HG03520 (cell line): ENCODE data around the gene DCHS2.

Source experiments
- ATAC-seq: cut with Tn5 transposase; IDR thresholded peaks from one replicate; pipeline ENCODE4 v1.9.1; 2021; ENCODE audit warnings: mild to moderate bottlenecking, moderate library complexity; ENCODE audit not compliant: unreplicated experiment

DCHS2 gene, protein sequence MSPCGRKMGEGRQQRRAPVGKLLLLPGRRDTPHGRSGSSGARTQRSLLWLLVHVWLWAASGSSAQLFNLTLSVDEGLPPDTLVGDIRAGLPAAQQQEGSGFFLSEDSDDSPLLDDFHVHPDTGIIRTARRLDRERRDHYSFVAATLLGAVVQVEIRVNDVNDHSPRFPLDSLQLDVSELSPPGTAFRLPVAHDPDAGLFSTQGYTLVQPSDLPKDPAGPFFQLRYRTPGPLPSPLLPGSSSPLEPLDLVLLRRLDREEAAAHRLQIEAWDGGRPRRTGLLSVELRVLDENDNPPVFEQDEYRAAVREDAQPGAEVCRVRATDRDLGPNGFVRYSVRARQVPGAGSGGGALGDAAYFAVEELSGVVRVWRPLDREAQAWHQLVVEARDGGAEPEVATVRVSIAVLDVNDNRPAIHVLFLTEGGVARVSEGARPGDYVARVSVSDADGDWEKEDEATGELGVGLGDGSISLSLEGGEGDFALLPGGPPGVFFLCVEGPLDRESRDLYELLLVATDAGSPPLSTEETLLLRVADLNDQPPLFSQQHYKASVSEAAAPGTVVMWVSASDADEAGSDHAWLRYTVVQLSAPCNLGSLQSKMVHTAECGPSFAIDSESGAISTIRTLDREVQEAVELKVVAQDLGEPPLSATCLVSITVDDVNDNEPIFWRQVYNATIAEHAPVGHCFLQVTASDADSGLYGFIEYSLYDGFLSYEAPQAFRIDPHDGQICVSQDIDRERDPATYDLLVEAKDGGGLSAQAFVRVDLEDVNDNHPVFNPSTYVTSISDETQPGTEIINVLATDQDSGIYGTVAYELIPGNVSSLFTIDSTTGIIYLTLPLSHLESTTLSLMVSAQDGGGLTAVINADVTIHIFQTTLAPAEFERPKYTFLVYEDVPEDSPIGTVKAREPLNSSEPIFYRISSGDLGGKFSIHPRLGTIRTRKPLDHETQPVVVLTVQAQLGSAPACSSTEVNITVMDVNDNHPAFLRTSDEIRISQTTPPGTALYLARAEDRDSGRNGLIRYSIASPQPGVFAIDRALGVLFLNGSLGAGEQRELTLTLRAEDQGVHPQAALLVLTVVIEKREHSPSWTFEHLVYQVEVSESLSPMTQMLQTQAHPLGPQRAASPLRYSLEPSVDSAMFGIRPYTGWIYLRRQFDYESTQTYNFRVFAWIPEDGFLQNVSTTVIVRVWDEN (N-terminal part only)

DNA sequence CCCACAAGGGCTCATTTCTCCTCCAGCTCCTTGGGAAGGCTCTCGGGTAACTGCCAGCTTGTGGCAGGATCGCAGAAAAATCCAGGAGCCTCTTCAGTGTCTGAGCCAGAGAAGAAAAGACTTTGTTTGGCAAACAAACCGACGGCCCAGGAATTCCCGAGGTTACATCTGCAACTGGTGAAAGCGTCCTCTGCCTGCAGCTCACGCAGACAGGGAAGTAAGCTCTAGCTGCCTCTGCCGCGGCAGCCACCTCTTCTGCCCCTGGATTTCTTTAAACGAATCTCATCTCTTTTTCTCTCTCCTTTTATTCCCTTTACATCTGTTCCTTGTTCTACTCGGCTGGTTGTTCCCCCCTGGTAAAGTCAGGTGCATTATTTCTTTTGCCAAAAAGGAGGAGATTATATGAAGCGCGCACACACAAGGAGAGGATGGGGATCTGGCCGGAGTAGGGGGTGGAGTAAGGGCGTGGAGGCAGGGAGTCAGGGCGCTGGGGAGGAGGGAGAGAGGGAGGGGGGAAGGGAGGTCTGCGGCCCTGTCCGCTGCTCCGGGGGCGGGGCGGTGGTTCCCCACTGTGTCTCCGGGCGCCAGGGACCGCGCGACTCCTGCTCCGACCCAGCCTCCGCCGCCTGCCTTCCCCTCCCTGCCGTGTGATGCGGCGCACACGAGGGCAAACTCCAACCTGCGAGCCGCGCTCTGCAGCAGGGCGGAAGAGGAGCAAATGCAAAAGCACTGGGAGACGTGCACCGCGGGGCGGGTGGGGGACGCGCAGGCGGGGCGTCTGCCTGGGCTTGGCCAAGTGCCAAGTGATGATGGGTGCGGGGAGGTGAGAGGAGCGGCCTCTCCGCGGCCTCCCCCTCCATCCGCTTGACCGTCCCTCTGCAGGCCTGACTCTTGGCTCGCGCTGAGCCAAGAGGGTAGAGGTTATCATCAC is at the start of gene DCHS2:
DCHS2 (minus strand) TSS at position 459 of the 931 bp plus-strand sequence; CDS start at position 15, 444 bp downstream.
- peak; percentile 54 for ATAC-seq

DNA sequence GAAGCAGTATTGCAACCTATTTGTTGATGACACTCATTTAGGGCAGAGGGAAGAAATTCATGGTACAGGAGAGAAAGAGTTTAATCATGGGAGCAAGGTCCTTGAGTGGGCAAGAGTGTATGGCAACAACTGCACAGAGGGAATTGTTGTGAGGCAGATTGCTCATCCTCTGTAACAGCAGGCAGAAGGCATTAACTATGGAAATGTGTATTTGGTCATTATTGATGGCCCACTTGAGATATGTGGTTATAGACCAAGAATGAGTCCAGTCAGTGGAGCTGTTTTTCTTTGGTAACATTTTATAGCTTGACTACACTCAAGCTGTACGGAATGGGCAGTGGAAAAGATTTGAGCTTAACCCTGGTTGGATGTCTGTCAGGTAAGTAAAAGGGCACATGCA is 42.7 kb upstream of the DCHS2 start:
- no peak for ATAC-seq

DNA sequence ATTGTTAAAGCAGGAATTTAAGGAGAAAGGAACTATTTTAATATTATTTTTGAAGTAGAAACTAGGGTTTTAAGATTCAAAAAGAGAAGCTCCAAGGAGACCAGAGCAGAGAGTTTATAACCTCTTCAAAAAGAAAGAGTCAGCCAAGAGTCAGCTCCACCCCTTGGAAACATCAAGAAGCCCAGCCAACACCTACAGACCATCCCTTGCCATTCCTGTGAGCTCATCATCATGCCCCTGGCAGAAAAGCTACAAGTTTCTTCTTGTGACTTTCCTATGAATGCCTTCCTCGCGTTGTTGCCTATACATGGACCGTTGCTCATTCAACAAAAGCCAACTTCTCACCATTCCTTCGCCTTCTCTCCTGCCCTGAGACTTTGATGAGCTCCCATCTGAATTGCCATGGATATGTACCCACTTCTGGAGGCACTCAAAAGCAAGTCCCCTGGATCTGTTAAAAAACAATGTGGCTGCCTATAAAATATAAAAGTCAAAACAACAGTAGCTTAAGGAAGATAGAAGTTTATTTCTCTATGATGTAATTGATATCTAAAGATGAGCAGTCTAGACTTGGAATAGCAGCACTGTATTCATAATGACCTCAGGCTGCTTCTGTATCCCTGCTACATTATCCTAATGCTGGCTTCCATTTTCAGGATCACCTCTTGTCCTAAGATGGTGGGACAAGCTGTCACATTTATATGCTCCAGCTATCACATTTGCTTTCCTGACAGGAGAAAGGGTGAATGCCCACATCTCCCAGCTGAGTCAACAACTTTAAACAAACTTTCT is 38.3 kb upstream of the DCHS2 start:
- ATAC-seq: no peak

DNA sequence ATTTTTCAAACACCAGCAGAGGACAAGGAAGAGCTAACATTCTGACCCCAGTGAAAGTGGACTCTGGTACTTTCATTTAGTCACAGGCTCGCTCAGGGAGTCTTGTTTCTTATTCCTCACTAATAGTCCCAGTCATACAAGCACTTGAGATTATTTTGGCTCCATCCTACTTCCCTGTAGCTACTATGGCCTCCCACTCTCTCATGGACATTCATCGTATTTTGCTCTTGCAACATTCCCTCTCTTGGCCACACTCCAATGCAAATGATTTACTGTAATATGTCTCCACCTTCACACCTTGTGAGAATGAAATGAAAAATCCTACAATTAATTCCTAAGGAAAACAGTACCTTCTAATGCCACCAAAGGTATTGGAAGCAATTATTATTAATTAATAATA is 37.3 kb upstream of the DCHS2 start:
- no peak for ATAC-seq

DNA sequence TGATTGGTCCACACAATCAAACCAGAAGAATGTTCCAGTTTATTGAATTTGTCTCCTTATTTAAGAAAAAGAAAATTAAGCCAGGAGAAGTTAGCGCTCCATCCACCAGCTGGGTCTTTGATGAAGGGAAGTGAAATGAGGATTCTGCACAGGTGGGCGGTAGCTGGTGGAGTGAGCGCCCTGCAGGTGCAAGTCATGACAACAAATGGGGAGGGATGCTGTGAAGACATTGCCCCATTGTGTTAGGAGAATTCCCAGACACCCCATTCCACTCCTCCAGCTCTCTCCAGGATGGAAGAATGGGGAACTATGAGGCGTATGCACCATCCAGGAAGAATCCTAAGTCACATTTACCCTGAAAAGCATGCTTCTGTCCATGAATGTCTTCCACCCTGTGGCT is 35.7 kb upstream of the DCHS2 start:
- ATAC-seq: no peak

DNA sequence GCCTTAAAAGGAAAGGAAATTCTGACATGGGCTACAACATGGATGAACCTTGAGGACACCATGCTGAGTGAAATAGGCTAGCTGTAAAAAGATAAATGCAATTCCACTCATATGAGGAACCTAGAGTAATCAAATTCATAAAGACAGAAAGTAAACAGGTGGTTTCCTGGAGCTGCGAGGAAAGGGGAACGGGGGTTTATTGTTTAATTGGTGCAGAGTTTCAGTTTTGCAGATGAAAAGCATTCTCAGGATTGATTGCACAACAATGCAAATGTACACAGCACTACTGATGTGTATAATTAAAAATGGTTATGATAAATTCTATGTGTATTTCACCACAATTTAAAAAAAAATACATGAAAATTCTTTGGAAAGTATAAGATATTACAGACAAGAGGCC is 34.6 kb upstream of the DCHS2 start:
- no peak for ATAC-seq

DNA sequence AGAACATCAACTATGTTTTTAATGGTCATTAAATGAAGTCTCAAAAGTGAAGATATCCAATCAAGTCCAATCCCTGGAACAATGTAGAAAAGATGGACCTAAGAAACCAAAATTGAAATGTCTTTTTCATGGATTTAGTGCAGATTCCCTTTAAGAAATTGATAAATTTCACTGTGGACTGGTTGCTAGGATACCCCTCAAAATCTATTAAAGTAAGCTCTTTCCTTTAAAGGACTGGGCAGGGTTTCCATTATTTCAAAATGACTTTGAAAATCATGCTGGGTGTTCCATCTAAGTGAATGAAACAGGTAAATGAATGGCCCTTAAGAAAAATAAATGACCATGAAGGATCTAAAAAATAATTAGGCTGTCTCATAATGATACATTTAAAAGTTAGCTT is 30.0 kb upstream of the DCHS2 start:
- ATAC-seq: no peak

DNA sequence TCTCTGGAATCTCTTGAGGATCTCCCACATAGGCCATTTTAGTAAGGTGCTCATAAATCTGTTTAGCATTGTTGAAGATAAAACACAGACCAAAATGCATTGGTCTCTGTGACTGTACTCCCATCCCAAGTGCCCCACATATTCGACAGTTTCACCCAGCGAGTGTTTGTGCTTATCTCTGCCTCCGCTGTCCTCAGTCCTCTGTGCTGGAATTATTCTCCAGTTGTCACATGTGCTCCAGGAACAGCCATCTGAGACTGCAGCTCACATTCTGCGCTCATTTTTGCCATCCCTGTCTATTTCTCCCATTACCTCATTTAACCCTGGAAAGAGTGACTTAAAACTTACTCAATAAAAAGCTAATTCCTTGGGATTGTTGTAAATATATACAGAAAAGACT is 27.6 kb upstream of the DCHS2 start:
- no peak for ATAC-seq

DNA sequence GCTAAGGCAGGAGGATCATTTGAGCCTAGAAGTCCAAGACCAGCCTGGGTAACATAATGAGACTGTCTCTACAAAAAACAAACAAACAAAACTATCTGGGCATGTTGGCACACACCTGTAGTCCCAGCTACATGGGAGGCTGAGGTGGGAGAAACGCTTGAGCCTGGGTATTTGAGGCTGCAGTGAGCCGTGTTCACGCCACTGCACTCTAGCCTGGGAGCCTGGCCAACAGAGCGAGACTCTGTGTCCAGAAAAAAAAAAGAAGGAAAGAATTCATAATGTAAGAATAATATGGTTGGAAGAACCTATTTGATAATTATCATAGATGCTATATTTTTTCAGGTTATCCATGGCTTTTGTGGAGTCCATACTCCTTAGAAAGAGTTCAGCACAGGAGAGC is 26.0 kb upstream of the DCHS2 start:
- no peak for ATAC-seq

DNA sequence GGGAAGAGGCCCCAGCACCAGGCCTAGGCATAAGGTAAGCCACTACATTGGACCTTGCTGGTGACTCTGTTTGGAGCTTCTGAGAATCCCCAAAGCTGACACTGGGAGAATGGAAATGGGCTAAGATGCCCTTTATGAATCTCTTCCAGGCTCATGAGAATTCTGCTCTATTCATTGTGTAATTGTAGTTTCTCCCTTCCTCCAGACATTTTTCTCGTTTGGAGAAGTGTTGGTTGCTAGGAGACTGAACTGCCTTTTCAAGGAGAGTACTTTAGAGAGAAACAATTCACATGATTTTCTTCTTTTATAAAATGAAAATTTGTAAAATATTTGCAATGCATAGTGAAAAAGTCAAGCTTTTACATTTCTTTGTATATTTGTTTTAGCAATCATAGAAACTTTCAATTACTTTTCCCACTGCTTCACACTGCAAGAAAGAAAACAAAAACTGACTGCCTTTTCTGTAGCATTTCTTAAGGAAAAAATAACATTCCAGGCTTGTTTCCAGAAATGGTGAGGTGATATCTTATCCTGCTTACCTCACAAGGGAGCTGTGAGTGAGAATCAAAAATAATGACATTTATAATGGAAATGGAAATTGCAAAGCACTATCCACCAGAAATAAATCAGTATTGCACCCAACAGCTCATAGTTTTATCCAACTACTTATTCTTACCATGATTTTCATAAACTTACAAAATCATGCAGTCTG is 24.9 kb upstream of the DCHS2 start:
- no peak for ATAC-seq

DNA sequence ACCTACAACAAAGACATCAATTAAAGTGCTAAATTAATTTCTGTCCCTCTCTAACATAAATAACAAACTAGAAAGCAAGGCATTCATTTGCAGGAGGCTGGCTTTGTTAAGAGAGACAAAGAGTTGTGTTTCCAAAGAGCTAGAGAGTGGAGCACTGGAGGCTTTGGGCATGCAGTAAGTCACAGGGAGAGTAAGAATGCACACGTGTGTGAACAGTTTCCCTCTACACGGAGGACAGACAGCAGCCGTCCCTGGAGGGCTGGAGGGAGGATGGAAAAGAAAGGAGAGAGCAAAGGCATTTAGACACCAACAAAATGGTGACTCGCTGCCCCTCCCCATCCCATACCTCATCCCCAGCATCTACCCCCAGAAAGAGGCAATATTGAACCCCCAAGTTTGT is 20.4 kb upstream of the DCHS2 start:
- no peak for ATAC-seq

DNA sequence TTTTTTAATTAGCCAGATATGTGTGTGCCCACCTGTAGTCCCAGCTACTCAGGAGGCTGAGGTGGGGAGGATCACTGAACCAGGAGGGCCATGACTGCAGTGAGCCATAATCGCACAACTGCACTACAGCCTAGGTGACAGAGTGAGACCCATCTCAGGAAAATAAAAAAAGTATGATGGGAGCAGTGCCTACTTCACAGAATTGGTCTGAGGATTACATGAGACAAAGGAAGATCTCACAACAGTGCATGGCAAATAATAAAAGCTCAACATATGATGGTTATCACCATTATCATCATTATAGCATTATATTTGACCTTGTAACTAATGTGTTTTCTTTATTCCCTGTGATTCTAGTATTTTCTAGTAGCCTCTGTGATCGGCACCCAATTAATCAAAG is 19.9 kb upstream of the DCHS2 start:
- no peak for ATAC-seq

DNA sequence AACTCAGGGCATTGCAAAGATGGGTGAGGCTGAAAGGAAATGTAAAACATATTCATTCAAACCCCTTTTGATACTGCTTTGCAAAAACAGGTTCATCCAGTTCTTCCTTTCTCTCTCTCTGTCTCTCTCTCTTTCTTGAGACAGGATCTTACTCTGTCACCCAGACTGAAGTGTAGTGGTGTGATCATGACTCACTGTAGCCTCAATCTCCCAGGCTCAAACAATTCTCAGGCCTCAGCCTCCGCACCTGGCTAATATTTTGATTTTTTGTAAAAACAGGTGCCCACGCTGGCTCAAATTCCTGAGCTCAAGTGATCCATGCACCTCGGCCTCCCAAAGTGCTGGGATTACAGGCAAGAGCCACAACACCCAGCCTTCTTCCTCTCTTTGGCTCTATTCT is 15.6 kb upstream of the DCHS2 start:
- no peak for ATAC-seq

DNA sequence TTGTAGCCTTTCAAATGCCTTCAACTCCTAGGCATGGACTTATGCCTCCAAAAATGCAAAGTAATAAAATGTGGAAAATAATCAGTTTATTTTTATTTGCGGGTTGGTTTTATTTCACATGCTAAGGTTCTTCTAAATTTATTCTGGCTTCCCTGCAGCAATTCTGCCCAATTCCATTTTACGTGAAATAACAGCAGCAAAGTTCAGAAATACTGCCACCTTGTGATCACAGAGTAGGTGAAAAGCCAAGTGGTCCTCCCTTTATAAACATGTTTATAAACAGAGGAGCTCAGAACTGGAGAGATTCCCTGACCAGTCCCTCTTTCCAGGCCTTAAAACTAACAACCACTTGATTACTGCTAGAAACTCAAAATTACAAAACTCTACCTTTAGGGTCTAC is 14.7 kb upstream of the DCHS2 start:
- peak; percentile 61 for ATAC-seq

DNA sequence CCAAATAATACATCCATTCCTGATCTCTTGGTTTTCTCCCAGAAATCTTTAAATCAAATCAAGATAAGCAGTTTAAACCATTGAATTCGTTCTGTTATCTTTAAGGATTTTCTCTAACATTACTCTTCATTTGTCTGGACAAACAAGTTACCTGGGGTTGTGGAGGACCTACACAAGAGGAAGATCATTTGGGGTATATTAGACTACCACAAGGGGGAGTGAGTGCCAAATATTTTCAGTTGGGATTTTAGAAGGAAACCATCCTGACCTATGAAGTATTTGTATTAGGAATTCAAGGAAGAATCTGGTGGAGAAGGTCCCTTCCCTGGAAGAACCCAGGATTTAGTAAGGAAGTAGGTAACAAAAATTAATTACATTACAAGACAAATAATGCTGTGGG is 12.0 kb upstream of the DCHS2 start:
- ATAC-seq: no peak

DNA sequence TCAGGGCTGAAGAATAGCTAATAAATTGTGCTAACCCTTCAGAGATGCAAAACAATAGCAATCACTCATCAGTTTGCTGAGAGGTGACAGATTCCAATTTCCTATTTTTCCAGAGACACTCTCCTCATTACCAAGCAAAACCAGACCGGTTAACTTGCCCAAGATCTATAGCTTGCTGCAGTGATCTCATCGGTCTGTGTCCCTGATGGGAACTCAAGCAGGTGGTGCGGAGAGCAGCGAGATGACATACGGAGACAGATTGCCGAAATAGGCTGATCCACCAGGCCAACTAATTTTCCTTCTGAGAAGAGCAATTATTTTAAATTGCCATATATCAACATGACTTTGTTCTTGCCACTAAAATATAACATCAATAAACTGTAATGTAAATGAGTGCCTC is 10.5 kb upstream of the DCHS2 start:
- no peak for ATAC-seq

DNA sequence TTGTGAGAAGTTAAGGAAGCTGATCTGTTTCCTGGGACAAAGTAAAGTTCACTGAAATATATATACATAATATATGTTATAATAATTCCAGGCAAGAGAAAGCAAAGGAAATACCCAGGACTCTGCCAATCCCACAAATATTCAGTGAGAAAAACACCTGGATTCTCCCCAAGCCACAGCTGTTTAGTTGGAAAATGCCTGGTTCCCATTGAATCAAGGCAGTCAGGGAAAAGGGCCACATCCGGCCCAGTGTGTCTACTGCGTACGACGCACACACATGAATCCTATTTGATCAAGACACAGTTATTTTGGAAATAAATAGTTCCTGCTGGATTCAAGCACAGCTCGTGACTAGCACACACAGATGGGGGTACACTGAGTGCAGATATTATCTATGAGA is 6.3 kb upstream of the DCHS2 start:
- no peak for ATAC-seq

DNA sequence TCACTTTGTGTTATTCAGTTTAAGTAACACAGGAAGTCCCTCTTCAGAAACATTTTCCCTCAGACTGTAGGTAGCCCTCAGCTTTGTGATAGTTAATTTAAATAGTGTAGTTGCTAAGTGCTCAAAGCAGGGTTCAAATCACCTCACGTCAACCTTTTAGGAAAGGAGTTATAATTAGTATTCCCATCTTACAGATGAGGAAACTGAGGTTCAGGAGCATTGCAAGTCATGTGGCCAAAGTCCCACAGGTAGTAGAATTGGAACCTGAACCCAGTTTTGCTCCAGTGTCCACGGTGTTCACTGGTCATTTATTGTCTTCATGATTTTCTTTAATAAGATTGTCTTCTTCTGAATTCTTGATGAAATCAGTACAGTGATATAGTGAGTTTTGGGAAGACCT is 4.3 kb upstream of the DCHS2 start:
- ATAC-seq: no peak

DNA sequence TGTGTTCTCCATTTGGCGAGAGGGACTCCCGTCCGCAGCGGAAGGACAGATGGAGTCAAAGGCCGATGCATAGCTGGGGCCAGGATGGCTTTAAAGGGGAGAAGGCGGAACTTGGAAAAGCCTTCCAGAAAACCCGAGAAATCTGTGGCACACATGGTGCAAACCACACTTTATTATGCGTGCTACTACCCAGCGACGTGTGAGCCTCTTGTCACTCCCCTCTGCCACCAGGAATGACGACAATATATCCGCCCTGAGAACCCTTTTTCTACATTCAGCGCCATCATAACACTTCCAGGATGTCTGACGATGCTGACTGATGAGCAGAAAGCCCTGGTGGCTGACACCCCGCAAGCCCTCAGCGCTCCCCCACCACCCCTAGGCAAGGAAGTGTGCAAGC is 689 bp upstream of the DCHS2 start:
- no peak for ATAC-seq
